Mesendoderm (in vitro differentiated cells): ENCODE data around the gene SCG5.

Source experiments
- DNase-seq: peaks from one replicate; pipeline ENCODE4 v3.0.0; 2013
- H2AK5ac ChIP-seq: 2 replicates; pipeline ENCODE4 v1.6.1; 2013; ENCODE audit warnings: low read length, inconsistent platforms
- H2BK120ac ChIP-seq: 2 replicates; pipeline ENCODE4 v1.6.1; 2013; ENCODE audit warnings: low read depth, mild to moderate bottlenecking, low read length, moderate library complexity, mixed read lengths
- H2BK15ac ChIP-seq: replicated peaks from 2 replicates; pipeline ENCODE4 v1.6.1; 2013; ENCODE audit warnings: low read depth, mild to moderate bottlenecking, moderate library complexity
- H2BK5ac ChIP-seq: 2 replicates; pipeline ENCODE4 v1.6.1; 2013; ENCODE audit warnings: low read length, inconsistent platforms
- H3K18ac ChIP-seq: 2 replicates; pipeline ENCODE4 v1.6.1; 2013; ENCODE audit warnings: mild to moderate bottlenecking, low read length, mixed read lengths
- H3K23ac ChIP-seq: one replicate; pipeline ENCODE4 v1.6.1; 2013; ENCODE audit warnings: low read length
- H3K27ac ChIP-seq: 2 replicates; pipeline ENCODE4 v1.5.1; 2013; ENCODE audit warnings: low read depth, mild to moderate bottlenecking, inconsistent platforms, low read length, moderate library complexity
- H3K27me3 ChIP-seq: 2 replicates; pipeline ENCODE4 v1.6.1; 2013; ENCODE audit warnings: low read length, control low read depth, mild to moderate bottlenecking, inconsistent platforms; ENCODE audit not compliant: insufficient read depth, poor library complexity
- H3K36me3 ChIP-seq: 2 replicates; pipeline ENCODE4 v1.6.1; 2013; ENCODE audit warnings: low read length, inconsistent platforms; ENCODE audit not compliant: control insufficient read depth, insufficient read depth
- H3K4ac ChIP-seq: one replicate; pipeline ENCODE4 v1.6.1; 2013; ENCODE audit warnings: low read depth, mild to moderate bottlenecking, low read length, moderate library complexity
- H3K4me1 ChIP-seq: 2 replicates; pipeline ENCODE4 v1.6.1; 2013; ENCODE audit warnings: low read depth, low read length, inconsistent platforms; ENCODE audit not compliant: control insufficient read depth
- H3K4me2 ChIP-seq: 2 replicates; pipeline ENCODE4 v1.6.1; 2013; ENCODE audit warnings: low read length
- H3K4me3 ChIP-seq: 2 replicates; pipeline ENCODE4 v1.5.1; 2013; ENCODE audit warnings: mild to moderate bottlenecking, low read length
- H3K56ac ChIP-seq: one replicate; pipeline ENCODE4 v1.6.1; 2013; ENCODE audit warnings: low read length
- H3K79me1 ChIP-seq: 2 replicates; pipeline ENCODE4 v1.6.1; 2013; ENCODE audit warnings: low read length, inconsistent platforms
- H3K79me2 ChIP-seq: 2 replicates; pipeline ENCODE4 v1.6.1; 2013; ENCODE audit warnings: mild to moderate bottlenecking, low read length; ENCODE audit not compliant: control insufficient read depth, insufficient read depth
- H3K9ac ChIP-seq: 2 replicates; pipeline ENCODE4 v1.6.1; 2013; ENCODE audit warnings: low read length, inconsistent platforms
- H4K5ac ChIP-seq: one replicate; pipeline ENCODE4 v1.6.1; 2013; ENCODE audit warnings: low read length
- H4K8ac ChIP-seq: one replicate; pipeline ENCODE4 v1.6.1; 2013; ENCODE audit warnings: low read depth, mild to moderate bottlenecking, control low read depth, low read length, moderate library complexity
- WGBS: extraction: QIAGEN DNeasy Blood & Tissue Kit; methylation state at CpG from one replicate; pipeline ENCODE4 v1.1.7; 2013; ENCODE audit warnings: low lambda C conversion rate, missing lambda C conversion rate; ENCODE audit not compliant: insufficient coverage; ENCODE audit errors: extremely low coverage; 5-methylcytosine and 5-hydroxymethylcytosine counted together

The SCG5 gene

GRCh38 chr15:32683906-32684584 is 42.5 kb downstream of the SCG5 start:
- Histone ChIP-seq H2BK5ac (no peak overlapping the region), H2AK5ac (no peak overlapping the region), H3K27ac (no peak overlapping the region), H3K23ac (no peak overlapping the region), H3K27me3 (no peaks in the 10 kb centered on the region), H3K4me3 (no peak overlapping the region), H3K36me3 (no peaks in the 10 kb centered on the region), H3K4me1 (no peaks in the 10 kb centered on the region), H2BK120ac (no peak overlapping the region), H3K9ac (no peak overlapping the region), H3K79me2 (no peaks in the 10 kb centered on the region), H4K8ac (no peak overlapping the region), H2BK15ac (no peak overlapping the region), H3K4ac (no peak overlapping the region), H3K4me2 (no peak overlapping the region), H3K79me1 (no peaks in the 10 kb centered on the region), H3K18ac (no peak overlapping the region), H4K5ac (no peak overlapping the region), H3K56ac (no peak overlapping the region)
- no CpG with 5 or more reads among the region's 8 CpGs for WGBS
- DNase-seq = no peak

- H2BK120ac ChIP-seq = no peak overlapping the region
- WGBS = no CpG with 5 or more reads among the region's 1 CpG
- H3K36me3 ChIP-seq = no peaks in the 10 kb centered on the region
- H2BK15ac ChIP-seq = no peak overlapping the region
- H3K79me1 ChIP-seq = no peaks in the 10 kb centered on the region
- H3K18ac ChIP-seq = no peak overlapping the region
- no peak overlapping the region for H3K4me3 ChIP-seq
- H3K4me2 ChIP-seq = no peak overlapping the region
- H3K27ac ChIP-seq = no peak overlapping the region
- no peak overlapping the region for H3K56ac ChIP-seq
- H3K27me3 ChIP-seq = no peaks in the 10 kb centered on the region
- no peak for DNase-seq
- no peak overlapping the region for H4K5ac ChIP-seq
- H3K4ac ChIP-seq = no peak overlapping the region
- H3K23ac ChIP-seq = no peak overlapping the region
- H4K8ac ChIP-seq = no peak overlapping the region
- no peak overlapping the region for H3K9ac ChIP-seq
- peaks cover 3% of the 10 kb centered on the region for H3K4me1 ChIP-seq
- no peaks in the 10 kb centered on the region for H3K79me2 ChIP-seq
- no peak overlapping the region for H2AK5ac ChIP-seq
- H2BK5ac ChIP-seq = no peak overlapping the region
Observed at GRCh38 chr15:32685576-32685975, 44.1 kb downstream of the SCG5 start.

- no peak for DNase-seq
- Histone ChIP-seq H3K9ac (no peak overlapping the region), H2BK15ac (no peak overlapping the region), H3K36me3 (no peaks in the 10 kb centered on the region), H3K4me2 (no peak overlapping the region), H3K27me3 (no peaks in the 10 kb centered on the region), H2AK5ac (no peak overlapping the region), H3K79me1 (no peaks in the 10 kb centered on the region), H3K27ac (no peak overlapping the region), H3K23ac (no peak overlapping the region), H2BK5ac (no peak overlapping the region), H2BK120ac (no peak overlapping the region), H3K4me3 (no peak overlapping the region), H3K56ac (no peak overlapping the region), H4K5ac (no peak overlapping the region), H4K8ac (no peak overlapping the region), H3K4me1 (peaks cover 3% of the 10 kb centered on the region), H3K79me2 (no peaks in the 10 kb centered on the region), H3K4ac (no peak overlapping the region), H3K18ac (no peak overlapping the region)
- WGBS = no CpG with 5 or more reads among the region's 5 CpGs
Observed at GRCh38 chr15:32687556-32687955, 46.0 kb downstream of the SCG5 start.

- Histone ChIP-seq H2BK5ac (no peak overlapping the region), H3K4me3 (no peak overlapping the region), H3K36me3 (no peaks in the 10 kb centered on the region), H2BK120ac (no peak overlapping the region), H3K4me2 (no peak overlapping the region), H3K79me1 (no peaks in the 10 kb centered on the region), H3K9ac (no peak overlapping the region), H3K4me1 (peaks cover 3% of the 10 kb centered on the region), H3K56ac (no peak overlapping the region), H3K23ac (no peak overlapping the region), H3K4ac (no peak overlapping the region), H4K8ac (no peak overlapping the region), H3K27ac (no peak overlapping the region), H2BK15ac (no peak overlapping the region), H3K18ac (no peak overlapping the region), H4K5ac (no peak overlapping the region), H3K79me2 (no peaks in the 10 kb centered on the region), H2AK5ac (no peak overlapping the region), H3K27me3 (no peaks in the 10 kb centered on the region)
- DNase-seq = no peak
- no CpG with 5 or more reads among the region's 2 CpGs for WGBS
Observed at GRCh38 chr15:32688151-32688639, 46.7 kb downstream of the SCG5 start.

- H3K4me3 ChIP-seq = no peak overlapping the region
- no peak overlapping the region for H3K23ac ChIP-seq
- H3K18ac ChIP-seq = no peak overlapping the region
- H2BK5ac ChIP-seq = no peak overlapping the region
- no CpG with 5 or more reads among the region's 8 CpGs for WGBS
- no peak overlapping the region for H3K4me2 ChIP-seq
- H3K27me3 ChIP-seq = no peaks in the 10 kb centered on the region
- H3K79me1 ChIP-seq = no peaks in the 10 kb centered on the region
- H3K27ac ChIP-seq = no peak overlapping the region
- no peak overlapping the region for H3K4ac ChIP-seq
- no peak overlapping the region for H2AK5ac ChIP-seq
- H3K4me1 ChIP-seq = peaks cover 3% of the 10 kb centered on the region
- no peaks in the 10 kb centered on the region for H3K79me2 ChIP-seq
- no peak overlapping the region for H4K5ac ChIP-seq
- no peak overlapping the region for H4K8ac ChIP-seq
- no peak overlapping the region for H3K56ac ChIP-seq
- peak overlapping the region; percentile 3 for H2BK15ac ChIP-seq
- DNase-seq = no peak
- H2BK120ac ChIP-seq = no peak overlapping the region
- no peaks in the 10 kb centered on the region for H3K36me3 ChIP-seq
- no peak overlapping the region for H3K9ac ChIP-seq
Observed at GRCh38 chr15:32690941-32691688, 49.6 kb downstream of the SCG5 start.
